Vagina (tissue), 2 donors: ENCODE data around the gene S100A1. TPM values are rescaled to one million over a fixed set of nuclear protein-coding genes. Genes with fewer than 3 reads are reported as not detected.

Source experiments
- DNase-seq, 2 donors: peaks; one replicate each; pipeline ENCODE4 v3.0.0-alpha.2; 2017; ENCODE audit errors: extremely low spot score in 2 of 2
- H3K27ac ChIP-seq: fragments of 200-600 bp; sonication (generic); one replicate; pipeline ENCODE4 v1.5.1; 2019
- H3K27me3 ChIP-seq: fragments of 200-600 bp; sonication (generic); one replicate; pipeline ENCODE4 v1.5.1; 2019
- H3K36me3 ChIP-seq, 2 donors: fragments of 200-600 bp; sonication (generic); one replicate each; pipeline ENCODE4 v1.5.1; 2017 to 2019
- H3K4me1 ChIP-seq: fragments of 200-600 bp; sonication (generic); one replicate; pipeline ENCODE4 v1.5.1; 2019
- H3K4me3 ChIP-seq, 2 donors: fragments of 200-600 bp; sonication (generic); 1 replicate in 1 of 2; 2 replicates in 1 of 2; pipeline ENCODE4 v1.5.1; 2016 to 2019
- H3K9me3 ChIP-seq: fragments of 200-600 bp; sonication (generic); one replicate; pipeline ENCODE4 v1.5.1; 2019
- CTCF ChIP-seq, 3 experiments: fragments of 450-650 bp in 2 of 3; fragments of 200-600 bp in 1 of 3; sonication (generic) in 1 of 3; IDR thresholded peaks; one replicate each; pipeline ENCODE4 v1.5.1; 2017 to 2019; ENCODE audit warnings: antibody characterized with exemption in 3 of 3, mild to moderate bottlenecking in 2 of 3, moderate library complexity in 2 of 3
- POLR2A ChIP-seq, 2 donors: fragments of 450-650 bp; IDR thresholded peaks; one replicate each; pipeline ENCODE4 v1.6.1; 2017; ENCODE audit warnings: antibody characterized with exemption in 2 of 2, mild to moderate bottlenecking in 2 of 2, moderate library complexity in 2 of 2
- POLR2AphosphoS5 ChIP-seq, 2 donors: sonication (generic); formaldehyde crosslinking; IDR thresholded peaks; one replicate each; pipeline ENCODE4 v1.9.0; 2017; ENCODE audit warnings: antibody characterized with exemption in 2 of 2, mild to moderate bottlenecking in 2 of 2, low read depth in 1 of 2; ENCODE audit not compliant: insufficient read depth in 1 of 2
- intact Hi-C: fragments of 100-400 bp; cut with DNase I; formaldehyde crosslinking; loops from one replicate; pipeline ENCODE4 v1.15.1; 2023
- total RNA-seq: library from RNA; depleted of rRNA; stranded (reverse); fragments of >200 nt; gene quantifications from one replicate; pipeline ENCODE4 v1.2.3, GENCODE V29; 2016

The S100A1 gene
- total RNA-seq, 1 donor from 2014 or later, result not detected

DNA sequence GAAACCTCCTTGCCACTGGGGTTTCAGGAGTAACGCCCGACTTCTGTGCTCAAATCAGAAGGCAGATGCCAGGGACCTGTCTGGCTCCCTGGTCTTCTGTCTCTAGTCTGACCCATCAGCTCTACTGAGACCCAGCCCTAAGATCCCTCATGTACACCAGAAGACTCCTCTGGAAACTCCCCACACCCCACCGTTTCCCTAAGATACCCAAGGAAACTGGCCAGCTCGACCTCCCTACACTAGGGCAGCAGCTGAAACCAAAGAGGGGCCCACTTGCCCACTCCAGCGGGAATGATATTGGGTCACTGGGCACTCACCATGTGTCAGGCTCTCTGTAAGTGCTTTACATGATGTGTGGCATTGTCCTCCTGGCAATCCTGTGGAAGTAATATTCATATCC is 14.8 kb upstream of the S100A1 start:
- Histone ChIP-seq H3K4me3 (peak overlapping the region; percentile 52 to 68), H3K27me3 (no peaks in the 10 kb centered on the region), H3K4me1 (peaks cover 77% of the 10 kb centered on the region), H3K27ac (peak overlapping the region; percentile 96), H3K36me3 (no peaks in the 10 kb centered on the region), H3K9me3 (no peaks in the 10 kb centered on the region)
- TF ChIP-seq POLR2AphosphoS5 (IDR thresholded peaks at IDR 0.05; ENCODE audit: insufficient read depth in 1 of 2, low read depth in 1 of 2) (no peak), POLR2A (IDR thresholded peaks at IDR 0.05) (no peak), CTCF (IDR thresholded peaks at IDR 0.05) (no peak)
- DNase-seq, result no peak
- intact Hi-C loops, result loop anchor here (5.0 kb wide), 1 partner anchor 101 kb away; no protein-coding TSS in a partner anchor

GRCh38 chr1:153614189-153614900 is 13.9 kb upstream of the S100A1 start:
- no peak for TF ChIP-seq POLR2A (IDR thresholded peaks at IDR 0.05)
- no peak for TF ChIP-seq CTCF (IDR thresholded peaks at IDR 0.05)
- no peak for TF ChIP-seq POLR2AphosphoS5 (IDR thresholded peaks at IDR 0.05; ENCODE audit: insufficient read depth in 1 of 2, low read depth in 1 of 2)
- peak overlapping the region; percentile 96 for H3K27ac ChIP-seq
- H3K36me3 ChIP-seq, result no peaks in the 10 kb centered on the region
- no peak for DNase-seq
- no peaks in the 10 kb centered on the region for H3K9me3 ChIP-seq
- H3K4me3 ChIP-seq, result peak overlapping the region in 1 of 2 donors; percentile 40
- intact Hi-C loops, result loop anchor here (5.0 kb wide), 1 partner anchor 102 kb away; no protein-coding TSS in a partner anchor
- no peaks in the 10 kb centered on the region for H3K27me3 ChIP-seq
- peaks cover 69% of the 10 kb centered on the region for H3K4me1 ChIP-seq

DNA sequence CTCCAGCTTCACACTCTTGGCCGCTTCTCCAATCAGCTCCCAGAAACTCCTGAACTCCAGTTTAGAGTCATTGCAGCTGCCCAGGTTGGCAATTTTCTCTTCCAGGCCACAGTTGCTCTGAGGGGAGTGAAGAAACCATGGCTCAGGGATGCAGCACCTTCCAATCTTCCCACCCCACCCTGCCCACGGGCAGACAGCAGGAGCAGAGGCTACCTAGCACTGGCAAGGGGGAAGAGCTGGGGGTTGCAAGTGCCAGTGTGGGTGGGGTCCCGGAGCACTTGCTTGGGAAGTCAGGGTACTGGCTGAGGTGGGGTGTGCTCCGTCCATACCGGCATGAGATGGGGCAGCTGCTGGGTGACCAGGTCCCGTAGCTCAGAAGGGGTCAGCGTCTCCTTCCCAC is 13.3 kb upstream of the S100A1 start:
- no peaks in the 10 kb centered on the region for H3K27me3 ChIP-seq
- peaks cover 63% of the 10 kb centered on the region for H3K4me1 ChIP-seq
- H3K27ac ChIP-seq, result peak overlapping the region; percentile 96
- TF ChIP-seq POLR2A (IDR thresholded peaks at IDR 0.05) (no peak), CTCF (IDR thresholded peaks at IDR 0.05) (no peak), POLR2AphosphoS5 (IDR thresholded peaks at IDR 0.05; ENCODE audit: insufficient read depth in 1 of 2, low read depth in 1 of 2) (no peak)
- peak overlapping the region in 1 of 2 donors; percentile 40 for H3K4me3 ChIP-seq
- intact Hi-C loops, result loop anchor here (5.0 kb wide), 1 partner anchor 103 kb away; no protein-coding TSS in a partner anchor
- H3K36me3 ChIP-seq, result no peaks in the 10 kb centered on the region
- no peak for DNase-seq
- no peaks in the 10 kb centered on the region for H3K9me3 ChIP-seq

- DNase-seq, result no peak
- H3K4me1 ChIP-seq, result peaks cover 58% of the 10 kb centered on the region
- H3K4me3 ChIP-seq, result peak overlapping the region in 1 of 2 donors; percentile 40
- intact Hi-C loops, result no loop called here
- H3K27me3 ChIP-seq, result no peaks in the 10 kb centered on the region
- TF ChIP-seq CTCF (IDR thresholded peaks at IDR 0.05) (no peak), POLR2A (IDR thresholded peaks at IDR 0.05) (no peak), POLR2AphosphoS5 (IDR thresholded peaks at IDR 0.05; ENCODE audit: insufficient read depth in 1 of 2, low read depth in 1 of 2) (no peak)
- H3K9me3 ChIP-seq, result no peaks in the 10 kb centered on the region
- peak overlapping the region; percentile 96 for H3K27ac ChIP-seq
- no peaks in the 10 kb centered on the region for H3K36me3 ChIP-seq
Measured at GRCh38 chr1:153615406-153615805, 12.8 kb upstream of the S100A1 start.
